ENCODE data around the gene YIF1A. TPM values are rescaled to one million over a fixed set of nuclear protein-coding genes. Genes with fewer than 3 reads are reported as not detected.

Gene YIF1A
- total RNA-seq, 5 donors from 2014 or later (not counting 1 experiment from before 2014, with no cell fraction given): 24.5 to 63.3 (median 56.9) TPM

GRCh38 chr11:66251809-66252208 is 37.1 kb downstream of the YIF1A start:
- Mint-ChIP-seq H3K4me1 (peaks cover 15 to 25% (median 18%) of the 10 kb centered on the region in 3 donors), H3K9me3 (no peaks in the 10 kb centered on the region), H3K36me3 (peaks cover 5% of the 10 kb centered on the region), H3K4me3 (no peak overlapping the region), H3K27me3 (no peaks in the 10 kb centered on the region), H3K27ac (peak overlapping the region in 1 of 2 donors; percentile 12)
- Histone ChIP-seq H3K4me3 (ENCODE audit: control insufficient read depth in 1 of 2, extremely low read depth in 1 of 2, low read length in 1 of 2) (no peak overlapping the region), H3K36me3 (ENCODE audit: control insufficient read depth in 2 of 2, extremely low read depth in 1 of 2, insufficient read depth in 1 of 2, low read length in 1 of 2) (peaks cover 5 to 26% of the 10 kb centered on the region in 2 donors), H3K27ac (ENCODE audit: low read length) (no peak overlapping the region), H3K27me3 (replicated peaks in 1 of 2; ENCODE audit: control insufficient read depth in 2 of 2, extremely low read depth in 1 of 2, insufficient read depth in 2 of 2, low read length in 1 of 2) (no peaks in the 10 kb centered on the region), H3K4me1 (ENCODE audit: control insufficient read depth in 1 of 2, extremely low read depth in 1 of 2, insufficient read depth in 2 of 2, low read length in 2 of 2) (peaks cover 10 to 16% of the 10 kb centered on the region in 2 experiments), H3K9me3 (no peaks in the 10 kb centered on the region)
- 87% methylated on average over 3 of the region's 7 CpGs for WGBS (ENCODE audit: insufficient coverage)
- POLR2A ChIA-PET: no interaction called here
- ATAC-seq (replicated peaks in 1 of 4): no peak
- CTCF ChIA-PET: interaction anchor here in 1 of 2 donors (0.6 kb wide), 1 partner anchor 576 kb away, joined by 8 read pairs; no protein-coding TSS in a partner anchor
- DNase-seq: no peak

DNA sequence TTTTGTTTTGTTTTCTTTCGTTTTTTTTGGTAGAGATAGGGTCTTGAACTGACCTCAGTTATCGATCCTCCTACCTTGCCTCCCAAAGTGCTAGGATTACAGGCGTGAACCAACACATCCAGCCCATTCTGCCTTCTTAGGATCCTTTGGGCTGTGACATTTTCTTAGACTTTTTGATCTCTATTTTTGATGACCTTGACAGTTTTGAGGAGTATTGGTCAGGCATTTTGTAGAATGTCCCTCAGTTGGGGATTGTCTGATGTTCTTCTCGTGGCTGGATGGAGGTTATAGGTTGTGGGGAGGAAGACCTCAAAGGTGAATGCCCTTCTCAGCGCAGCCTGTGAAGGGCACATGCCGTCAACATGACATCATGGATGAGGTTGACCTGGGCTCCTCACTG is 40.0 kb downstream of the YIF1A start:
- Histone ChIP-seq H3K4me1 (ENCODE audit: control insufficient read depth in 1 of 2, extremely low read depth in 1 of 2, insufficient read depth in 2 of 2, low read length in 2 of 2) (no peaks in the 10 kb centered on the region), H3K27me3 (replicated peaks in 1 of 2; ENCODE audit: control insufficient read depth in 2 of 2, extremely low read depth in 1 of 2, insufficient read depth in 2 of 2, low read length in 1 of 2) (no peaks in the 10 kb centered on the region), H3K4me3 (ENCODE audit: control insufficient read depth in 1 of 2, extremely low read depth in 1 of 2, low read length in 1 of 2) (no peak overlapping the region), H3K27ac (ENCODE audit: low read length) (no peak overlapping the region), H3K36me3 (ENCODE audit: control insufficient read depth in 2 of 2, extremely low read depth in 1 of 2, insufficient read depth in 1 of 2, low read length in 1 of 2) (peaks cover 14 to 41% of the 10 kb centered on the region in 2 donors), H3K9me3 (no peaks in the 10 kb centered on the region)
- CTCF ChIA-PET: no interaction called here
- peaks cover 7 to 16% (median 9%) of the 10 kb centered on the region in 3 donors for H3K4me1 Mint-ChIP-seq
- DNase-seq (no peak), ATAC-seq (replicated peaks in 1 of 4) (no peak)
- 100% methylated on average over 2 of the region's 6 CpGs for WGBS (ENCODE audit: insufficient coverage)
- H3K36me3 Mint-ChIP-seq: peaks cover 13% of the 10 kb centered on the region
- POLR2A ChIA-PET: no interaction called here
- no peak overlapping the region for H3K4me3 Mint-ChIP-seq
- no peaks in the 10 kb centered on the region for H3K27me3 Mint-ChIP-seq
- no peaks in the 10 kb centered on the region for H3K9me3 Mint-ChIP-seq
- H3K27ac Mint-ChIP-seq: peak overlapping the region; percentile 19 to 69

- DNase-seq (no peak), ATAC-seq (replicated peaks in 1 of 4) (no peak)
- H3K4me1 ChIP-seq (ENCODE audit: control insufficient read depth in 1 of 2, extremely low read depth in 1 of 2, insufficient read depth in 2 of 2, low read length in 2 of 2): no peaks in the 10 kb centered on the region
- ChIA-PET CTCF (interaction anchor here in 1 of 2 donors (0.6 kb wide), 1 partner anchor 1909 kb away, joined by 6 read pairs; no protein-coding TSS in a partner anchor), POLR2A (no interaction called here)
- H3K4me3 ChIP-seq (ENCODE audit: control insufficient read depth in 1 of 2, extremely low read depth in 1 of 2, low read length in 1 of 2): no peak overlapping the region
- no peaks in the 10 kb centered on the region for H3K9me3 Mint-ChIP-seq
- peaks cover 16% of the 10 kb centered on the region for H3K36me3 Mint-ChIP-seq
- H3K4me1 Mint-ChIP-seq: peaks cover 4 to 9% (median 9%) of the 10 kb centered on the region in 3 donors
- H3K27me3 ChIP-seq (replicated peaks in 1 of 2; ENCODE audit: control insufficient read depth in 2 of 2, extremely low read depth in 1 of 2, insufficient read depth in 2 of 2, low read length in 1 of 2): no peaks in the 10 kb centered on the region
- no peak overlapping the region for H3K4me3 Mint-ChIP-seq
- H3K27ac Mint-ChIP-seq: no peak overlapping the region
- H3K27ac ChIP-seq (ENCODE audit: low read length): no peak overlapping the region
- peaks cover 14 to 52% of the 10 kb centered on the region in 2 donors for H3K36me3 ChIP-seq (ENCODE audit: control insufficient read depth in 2 of 2, extremely low read depth in 1 of 2, insufficient read depth in 1 of 2, low read length in 1 of 2)
- WGBS (ENCODE audit: insufficient coverage): 86% methylated on average over 1 of the region's 3 CpGs
- H3K27me3 Mint-ChIP-seq: no peaks in the 10 kb centered on the region
- H3K9me3 ChIP-seq: no peaks in the 10 kb centered on the region
Observed at GRCh38 chr11:66247801-66248200, 41.1 kb downstream of the YIF1A start.

- POLR2A ChIA-PET: no interaction called here
- H3K4me1 Mint-ChIP-seq: peaks cover 4 to 9% (median 7%) of the 10 kb centered on the region in 3 donors
- H3K4me3 Mint-ChIP-seq: no peak overlapping the region
- H3K27ac Mint-ChIP-seq: no peak overlapping the region
- peaks cover 20% of the 10 kb centered on the region for H3K36me3 Mint-ChIP-seq
- Histone ChIP-seq H3K36me3 (ENCODE audit: control insufficient read depth in 2 of 2, extremely low read depth in 1 of 2, insufficient read depth in 1 of 2, low read length in 1 of 2) (peaks cover 18 to 57% of the 10 kb centered on the region in 2 donors), H3K4me1 (ENCODE audit: control insufficient read depth in 1 of 2, extremely low read depth in 1 of 2, insufficient read depth in 2 of 2, low read length in 2 of 2) (no peaks in the 10 kb centered on the region), H3K4me3 (ENCODE audit: control insufficient read depth in 1 of 2, extremely low read depth in 1 of 2, low read length in 1 of 2) (no peak overlapping the region), H3K27me3 (replicated peaks in 1 of 2; ENCODE audit: control insufficient read depth in 2 of 2, extremely low read depth in 1 of 2, insufficient read depth in 2 of 2, low read length in 1 of 2) (no peaks in the 10 kb centered on the region), H3K27ac (ENCODE audit: low read length) (no peak overlapping the region), H3K9me3 (no peaks in the 10 kb centered on the region)
- no peak for ATAC-seq (replicated peaks in 1 of 4)
- CTCF ChIA-PET: interaction anchor here in 1 of 2 donors (0.6 kb wide), 2 partner anchors 110 to 1908 kb away, joined by 5 to 6 read pairs; no protein-coding TSS in a partner anchor
- no peak for DNase-seq
- no peaks in the 10 kb centered on the region for H3K9me3 Mint-ChIP-seq
- H3K27me3 Mint-ChIP-seq: no peaks in the 10 kb centered on the region
- 82% methylated on average over 4 of the region's 4 CpGs for WGBS (ENCODE audit: insufficient coverage)
Observed at GRCh38 chr11:66247295-66247694, 41.6 kb downstream of the YIF1A start.

DNA sequence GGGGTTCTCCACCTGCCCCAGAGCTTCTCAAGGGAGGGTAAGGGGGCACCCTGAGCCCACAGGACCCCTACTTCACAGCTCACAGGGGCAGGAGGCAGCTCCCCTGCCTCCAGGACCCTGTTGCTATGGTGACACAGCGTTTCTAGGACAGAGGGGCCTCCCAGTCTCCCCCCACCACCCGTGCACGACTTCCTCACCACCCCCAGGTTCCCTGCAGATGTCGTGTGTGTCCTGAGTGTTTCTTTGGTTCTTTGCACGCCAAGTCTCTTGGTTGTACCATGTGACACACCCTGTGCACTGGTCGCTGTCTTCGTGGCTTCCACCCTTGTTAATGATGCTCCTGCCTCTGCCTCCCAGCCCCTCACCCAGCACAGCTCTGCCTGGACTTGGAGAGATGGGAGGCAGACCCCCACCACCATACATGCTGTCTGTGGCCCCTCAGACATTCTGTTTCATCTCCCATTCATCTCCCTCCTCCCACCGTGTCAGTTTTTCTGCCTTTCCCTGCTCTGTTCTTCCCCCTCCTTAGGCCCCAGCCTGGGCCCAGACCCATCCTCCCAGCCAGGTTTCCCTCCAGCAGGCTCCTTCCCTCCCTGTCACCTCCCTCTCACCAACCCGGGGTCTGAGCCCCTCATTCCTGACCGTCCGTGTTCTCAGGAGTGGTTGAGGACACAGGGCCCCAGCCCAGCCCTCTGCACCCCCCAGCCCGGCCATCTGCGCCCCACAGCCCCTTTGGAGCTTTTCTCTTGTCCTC is 45.0 kb downstream of the YIF1A start:
- Mint-ChIP-seq H3K9me3 (no peaks in the 10 kb centered on the region), H3K27me3 (no peaks in the 10 kb centered on the region), H3K36me3 (peaks cover 38% of the 10 kb centered on the region), H3K27ac (peak overlapping the region; percentile 55 to 64), H3K4me1 (peaks cover 3 to 8% (median 3%) of the 10 kb centered on the region in 3 donors), H3K4me3 (no peak overlapping the region)
- Histone ChIP-seq H3K27ac (ENCODE audit: low read length) (no peak overlapping the region), H3K27me3 (replicated peaks in 1 of 2; ENCODE audit: control insufficient read depth in 2 of 2, extremely low read depth in 1 of 2, insufficient read depth in 2 of 2, low read length in 1 of 2) (no peaks in the 10 kb centered on the region), H3K36me3 (ENCODE audit: control insufficient read depth in 2 of 2, extremely low read depth in 1 of 2, insufficient read depth in 1 of 2, low read length in 1 of 2) (peaks cover 25 to 73% of the 10 kb centered on the region in 2 donors), H3K9me3 (no peaks in the 10 kb centered on the region), H3K4me1 (ENCODE audit: control insufficient read depth in 1 of 2, extremely low read depth in 1 of 2, insufficient read depth in 2 of 2, low read length in 2 of 2) (peaks cover 0 to 5% of the 10 kb centered on the region in 2 experiments), H3K4me3 (ENCODE audit: control insufficient read depth in 1 of 2, extremely low read depth in 1 of 2, low read length in 1 of 2) (no peak overlapping the region)
- no peak for ATAC-seq (replicated peaks in 1 of 4)
- ChIA-PET CTCF (no interaction called here), POLR2A (interaction anchor here in 1 of 2 donors (0.6 kb wide), 1 partner anchor 16 kb away, joined by 4 read pairs; no protein-coding TSS in a partner anchor)
- no peak for DNase-seq
- 69% methylated on average over 8 of the region's 13 CpGs for WGBS (ENCODE audit: insufficient coverage)

DNA sequence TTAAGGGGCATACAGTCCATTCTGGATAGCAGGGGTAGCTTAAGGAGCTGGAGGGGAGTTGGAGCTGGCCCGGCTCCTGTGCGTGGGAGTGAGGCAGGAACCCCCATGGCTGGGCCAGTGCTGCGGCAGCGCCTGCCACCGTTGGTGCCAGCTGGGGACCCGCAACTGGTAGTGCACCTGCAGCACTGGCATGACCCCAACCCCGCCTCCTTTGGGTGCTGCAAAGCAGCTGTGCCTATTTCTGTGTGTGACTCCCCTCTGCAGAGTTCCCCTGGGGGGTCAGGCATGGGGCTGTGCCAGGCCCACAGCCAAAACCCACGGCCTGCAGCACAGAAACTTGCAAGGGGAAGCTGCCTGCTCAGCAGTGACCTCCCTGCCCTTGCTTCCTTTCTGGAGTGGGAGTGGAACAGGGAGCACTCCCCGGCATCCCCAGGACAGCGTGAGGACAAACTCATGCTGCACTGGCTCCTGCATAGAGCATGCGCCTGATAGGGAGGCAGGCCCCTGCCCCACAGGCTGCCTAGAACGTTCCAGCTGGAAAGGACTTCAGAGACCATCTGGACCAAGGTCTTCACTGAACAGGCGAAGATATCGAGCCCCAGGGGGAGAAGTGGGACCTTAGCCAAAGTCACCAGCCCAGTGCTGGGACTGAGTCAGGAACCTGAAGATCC is 46.7 kb downstream of the YIF1A start:
- Mint-ChIP-seq H3K9me3 (no peaks in the 10 kb centered on the region), H3K27me3 (no peaks in the 10 kb centered on the region), H3K4me1 (peaks cover 3 to 8% (median 4%) of the 10 kb centered on the region in 3 donors), H3K4me3 (no peak overlapping the region), H3K36me3 (peaks cover 44% of the 10 kb centered on the region), H3K27ac (peak overlapping the region in 1 of 2 donors; percentile 44)
- no peaks in the 10 kb centered on the region for H3K9me3 ChIP-seq
- 87% methylated on average over 14 of the region's 14 CpGs for WGBS (ENCODE audit: insufficient coverage)
- DNase-seq (no peak), ATAC-seq (replicated peaks in 1 of 4) (no peak)
- CTCF ChIA-PET: no interaction called here
- H3K36me3 ChIP-seq (ENCODE audit: control insufficient read depth in 2 of 2, extremely low read depth in 1 of 2, insufficient read depth in 1 of 2, low read length in 1 of 2): peaks cover 32 to 80% of the 10 kb centered on the region in 2 donors
- H3K4me3 ChIP-seq (ENCODE audit: control insufficient read depth in 1 of 2, extremely low read depth in 1 of 2, low read length in 1 of 2): no peak overlapping the region
- H3K4me1 ChIP-seq (ENCODE audit: control insufficient read depth in 1 of 2, extremely low read depth in 1 of 2, insufficient read depth in 2 of 2, low read length in 2 of 2): peaks cover 0 to 5% of the 10 kb centered on the region in 2 experiments
- no peak overlapping the region for H3K27ac ChIP-seq (ENCODE audit: low read length)
- POLR2A ChIA-PET: no interaction called here
- no peaks in the 10 kb centered on the region for H3K27me3 ChIP-seq (replicated peaks in 1 of 2; ENCODE audit: control insufficient read depth in 2 of 2, extremely low read depth in 1 of 2, insufficient read depth in 2 of 2, low read length in 1 of 2)

Measured in T-cell (primary cell).